Vagina (tissue), 2 donors: ENCODE measurements around the gene EPSTI1. TPM values are rescaled to one million over a fixed set of nuclear protein-coding genes. Genes with fewer than 3 reads are reported as not detected.

Source experiments
- DNase-seq, 2 donors: peaks; one replicate each; pipeline ENCODE4 v3.0.0-alpha.2; 2017; ENCODE audit errors: extremely low spot score in 2 of 2
- H3K27ac ChIP-seq: fragments of 200-600 bp; sonication (generic); one replicate; pipeline ENCODE4 v1.5.1; 2019
- H3K27me3 ChIP-seq: fragments of 200-600 bp; sonication (generic); one replicate; pipeline ENCODE4 v1.5.1; 2019
- H3K36me3 ChIP-seq, 2 donors: fragments of 200-600 bp; sonication (generic); one replicate each; pipeline ENCODE4 v1.5.1; 2017 to 2019
- H3K4me1 ChIP-seq: fragments of 200-600 bp; sonication (generic); one replicate; pipeline ENCODE4 v1.5.1; 2019
- H3K4me3 ChIP-seq, 2 donors: fragments of 200-600 bp; sonication (generic); 1 replicate in 1 of 2; 2 replicates in 1 of 2; pipeline ENCODE4 v1.5.1; 2016 to 2019
- H3K9me3 ChIP-seq: fragments of 200-600 bp; sonication (generic); one replicate; pipeline ENCODE4 v1.5.1; 2019
- CTCF ChIP-seq, 3 experiments: fragments of 450-650 bp in 2 of 3; fragments of 200-600 bp in 1 of 3; sonication (generic) in 1 of 3; IDR thresholded peaks; one replicate each; pipeline ENCODE4 v1.5.1; 2017 to 2019; ENCODE audit warnings: antibody characterized with exemption in 3 of 3, mild to moderate bottlenecking in 2 of 3, moderate library complexity in 2 of 3
- POLR2A ChIP-seq, 2 donors: fragments of 450-650 bp; IDR thresholded peaks; one replicate each; pipeline ENCODE4 v1.6.1; 2017; ENCODE audit warnings: antibody characterized with exemption in 2 of 2, mild to moderate bottlenecking in 2 of 2, moderate library complexity in 2 of 2
- POLR2AphosphoS5 ChIP-seq, 2 donors: sonication (generic); formaldehyde crosslinking; IDR thresholded peaks; one replicate each; pipeline ENCODE4 v1.9.0; 2017; ENCODE audit warnings: antibody characterized with exemption in 2 of 2, mild to moderate bottlenecking in 2 of 2, low read depth in 1 of 2; ENCODE audit not compliant: insufficient read depth in 1 of 2
- intact Hi-C: fragments of 100-400 bp; cut with DNase I; formaldehyde crosslinking; loops from one replicate; pipeline ENCODE4 v1.15.1; 2023
- total RNA-seq: library from RNA; depleted of rRNA; stranded (reverse); fragments of >200 nt; gene quantifications from one replicate; pipeline ENCODE4 v1.2.3, GENCODE V29; 2016

The EPSTI1 gene
- total RNA-seq, 1 donor from 2014 or later: 4.9 TPM

DNA sequence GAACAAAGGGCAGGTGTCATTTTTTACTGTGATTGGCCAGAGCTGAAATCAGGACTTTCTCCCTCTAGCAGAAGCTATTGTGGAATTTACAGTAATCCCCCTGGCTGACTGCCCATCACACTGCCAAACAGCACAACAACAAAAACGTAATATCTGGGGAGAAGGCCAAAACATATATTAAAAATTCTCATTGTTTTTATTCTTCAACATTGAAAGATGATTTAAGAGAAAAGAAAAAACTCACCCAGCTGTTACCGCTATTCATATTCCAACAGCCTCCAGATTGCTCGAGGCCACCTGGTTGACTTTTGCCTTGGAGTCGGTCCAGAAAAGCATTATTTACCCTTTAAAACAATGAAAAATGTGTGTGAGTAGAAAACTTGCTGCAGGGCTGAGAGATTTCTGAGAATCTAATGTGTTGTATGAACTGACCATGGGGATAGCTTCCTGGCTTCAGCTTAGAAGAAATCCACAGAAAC is 97.2 kb downstream of the EPSTI1 start:
- Histone ChIP-seq H3K36me3 (no peaks in the 10 kb centered on the region), H3K27me3 (no peaks in the 10 kb centered on the region), H3K4me3 (no peak overlapping the region), H3K4me1 (no peaks in the 10 kb centered on the region), H3K27ac (no peak overlapping the region), H3K9me3 (no peaks in the 10 kb centered on the region)
- no peak for TF ChIP-seq POLR2A (IDR thresholded peaks at IDR 0.05)
- no peak for TF ChIP-seq CTCF (IDR thresholded peaks at IDR 0.05)
- TF ChIP-seq POLR2AphosphoS5 (IDR thresholded peaks at IDR 0.05; ENCODE audit: insufficient read depth in 1 of 2, low read depth in 1 of 2): no peak
- DNase-seq: no peak
- intact Hi-C loops: no loop called here

GRCh38 chr13:42893214-42893671 is 98.8 kb downstream of the EPSTI1 start:
- TF ChIP-seq POLR2AphosphoS5 (IDR thresholded peaks at IDR 0.05; ENCODE audit: insufficient read depth in 1 of 2, low read depth in 1 of 2) (no peak), POLR2A (IDR thresholded peaks at IDR 0.05) (no peak), CTCF (IDR thresholded peaks at IDR 0.05) (no peak)
- Histone ChIP-seq H3K9me3 (no peaks in the 10 kb centered on the region), H3K27ac (no peak overlapping the region), H3K27me3 (no peaks in the 10 kb centered on the region), H3K4me1 (no peaks in the 10 kb centered on the region), H3K4me3 (no peak overlapping the region), H3K36me3 (no peaks in the 10 kb centered on the region)
- intact Hi-C loops: no loop called here
- DNase-seq: no peak

DNA sequence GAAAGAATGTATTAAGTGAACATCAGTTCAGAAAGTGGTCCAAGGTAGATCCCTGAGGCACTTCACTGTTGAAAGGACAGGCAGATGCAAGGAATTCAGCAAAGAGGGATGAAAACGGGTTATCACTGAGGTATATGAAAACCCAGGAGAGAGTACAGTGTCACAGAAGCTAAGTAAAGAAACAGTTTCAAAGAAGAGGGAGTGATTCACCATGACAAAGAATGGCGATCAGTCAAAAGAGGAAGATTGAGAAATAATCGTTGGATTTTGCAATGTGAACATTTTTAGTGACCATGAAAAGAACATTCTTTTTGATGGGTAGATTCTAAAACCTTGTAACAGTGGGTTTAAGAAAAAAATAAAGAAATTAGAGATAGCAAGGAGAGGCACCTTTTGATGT is 99.3 kb downstream of the EPSTI1 start:
- H3K27ac ChIP-seq: no peak overlapping the region
- no peaks in the 10 kb centered on the region for H3K9me3 ChIP-seq
- DNase-seq: no peak
- H3K27me3 ChIP-seq: no peaks in the 10 kb centered on the region
- no peaks in the 10 kb centered on the region for H3K4me1 ChIP-seq
- no peak for TF ChIP-seq CTCF (IDR thresholded peaks at IDR 0.05)
- TF ChIP-seq POLR2A (IDR thresholded peaks at IDR 0.05): no peak
- no peak for TF ChIP-seq POLR2AphosphoS5 (IDR thresholded peaks at IDR 0.05; ENCODE audit: insufficient read depth in 1 of 2, low read depth in 1 of 2)
- no peaks in the 10 kb centered on the region for H3K36me3 ChIP-seq
- H3K4me3 ChIP-seq: no peak overlapping the region
- intact Hi-C loops: no loop called here

DNA sequence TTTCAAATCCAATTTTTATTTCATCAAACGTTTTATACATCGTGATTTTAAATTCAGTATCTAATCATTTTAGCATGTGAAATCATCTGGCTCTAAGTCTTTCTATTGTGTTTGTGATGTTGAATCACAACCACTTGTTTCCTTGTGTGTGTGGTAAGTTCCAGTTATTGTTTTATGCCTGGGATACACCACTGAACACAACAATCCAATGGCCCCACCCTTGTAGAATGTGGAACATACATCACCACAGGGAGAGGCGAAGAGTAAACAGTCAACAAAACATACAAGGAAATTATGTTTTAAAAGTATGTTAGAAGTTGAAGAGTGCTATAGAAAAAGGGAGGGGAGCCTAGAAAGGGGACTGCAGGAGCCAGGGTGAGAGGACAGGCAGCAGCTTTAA is 100.5 kb downstream of the EPSTI1 start:
- no peak for DNase-seq
- intact Hi-C loops: no loop called here
- Histone ChIP-seq H3K27ac (no peak overlapping the region), H3K27me3 (no peaks in the 10 kb centered on the region), H3K9me3 (no peaks in the 10 kb centered on the region), H3K4me3 (no peak overlapping the region), H3K36me3 (no peaks in the 10 kb centered on the region), H3K4me1 (no peaks in the 10 kb centered on the region)
- TF ChIP-seq POLR2A (IDR thresholded peaks at IDR 0.05) (no peak), CTCF (IDR thresholded peaks at IDR 0.05) (no peak), POLR2AphosphoS5 (IDR thresholded peaks at IDR 0.05; ENCODE audit: insufficient read depth in 1 of 2, low read depth in 1 of 2) (no peak)

GRCh38 chr13:42885325-42885724 is 106.7 kb downstream of the EPSTI1 start:
- Histone ChIP-seq H3K27ac (no peak overlapping the region), H3K4me3 (no peak overlapping the region), H3K27me3 (no peaks in the 10 kb centered on the region), H3K4me1 (peaks cover 10% of the 10 kb centered on the region), H3K9me3 (no peaks in the 10 kb centered on the region), H3K36me3 (no peaks in the 10 kb centered on the region)
- intact Hi-C loops: no loop called here
- TF ChIP-seq POLR2A (IDR thresholded peaks at IDR 0.05) (no peak), POLR2AphosphoS5 (IDR thresholded peaks at IDR 0.05; ENCODE audit: insufficient read depth in 1 of 2, low read depth in 1 of 2) (no peak), CTCF (IDR thresholded peaks at IDR 0.05) (no peak)
- no peak for DNase-seq
